Anterior cingulate cortex (tissue), 58 donors: ENCODE data around the gene NXPE4.
"Not testable (repeated sequence)": the region's sequence is repeated elsewhere in the genome, so short reads cannot be mapped to it uniquely, and the experiment has no call there.

Source experiments
- DNase-seq, 58 donors: peaks; one replicate each; lab custom pipeline; 2025; lab: John Stamatoyannopoulos, UW

Gene NXPE4

GRCh38 chr11:114610984-114611944, 15.7 kb upstream of the NXPE4 start:
- no peak for DNase-seq

- DNase-seq: no peak
These were observed 15.0 kb upstream of the NXPE4 start for GRCh38 chr11:114610550-114610949.

GRCh38 chr11:114609429-114609828, 13.8 kb upstream of the NXPE4 start:
- DNase-seq: no peak

GRCh38 chr11:114608605-114609004, 13.0 kb upstream of the NXPE4 start:
- DNase-seq: not testable (repeated sequence)

- no peak for DNase-seq
These were observed 12.3 kb upstream of the NXPE4 start for GRCh38 chr11:114607753-114608459.

- not testable (repeated sequence) for DNase-seq
These were observed 11.2 kb upstream of the NXPE4 start for GRCh38 chr11:114606802-114607075.

GRCh38 chr11:114606003-114606801, 10.6 kb upstream of the NXPE4 start:
- no peak for DNase-seq

- no peak for DNase-seq
These were observed 9.8 kb upstream of the NXPE4 start for GRCh38 chr11:114605370-114605769.

- no peak for DNase-seq
These were observed 9.3 kb upstream of the NXPE4 start for GRCh38 chr11:114604886-114605285.

GRCh38 chr11:114604179-114604813, 8.7 kb upstream of the NXPE4 start:
- DNase-seq: no peak

- not testable (repeated sequence) for DNase-seq
These were observed 7.6 kb upstream of the NXPE4 start for GRCh38 chr11:114603151-114603550.

- no peak for DNase-seq
These were observed 2.9 kb upstream of the NXPE4 start for GRCh38 chr11:114598461-114598860.

GRCh38 chr11:114596175-114596919, 761 bp upstream of the NXPE4 start:
- DNase-seq: no peak

- no peak for DNase-seq
These were observed 883 bp downstream of the NXPE4 start for GRCh38 chr11:114594703-114595102.

- no peak for DNase-seq
These were observed 8.1 kb downstream of the NXPE4 start for GRCh38 chr11:114587398-114587953.

- no peak for DNase-seq
These were observed 8.8 kb downstream of the NXPE4 start for GRCh38 chr11:114586797-114587196.

- no peak for DNase-seq
These were observed 23.9 kb downstream of the NXPE4 start for GRCh38 chr11:114571712-114572111.

GRCh38 chr11:114569801-114570200, 25.8 kb downstream of the NXPE4 start:
- no peak for DNase-seq

GRCh38 chr11:114566276-114566675, 29.3 kb downstream of the NXPE4 start:
- no peak for DNase-seq
